Effector memory CD4-positive, alpha-beta T cell (primary cell): ENCODE results near the gene ANAPC7.
A peak's percentile ranks its signal among the peaks of the same experiment; 100 is the strongest.
"Not testable (repeated sequence)": the region's sequence is repeated elsewhere in the genome, so short reads cannot be mapped to it uniquely, and the experiment has no call there.

Experiments used
- DNase-seq, 3 donors: peaks; one replicate each; pipeline ENCODE4 v3.0.0-alpha.2; 2020
- H3K27ac ChIP-seq: 2 replicates; pipeline ENCODE4 v1.7.0; 2013; ENCODE audit warnings: mild to moderate bottlenecking, low read length, moderate library complexity; ENCODE audit not compliant: insufficient read depth, poor library complexity, severe bottlenecking
- H3K27me3 ChIP-seq: replicated peaks from 2 replicates; pipeline ENCODE4 v1.7.0; 2013; ENCODE audit warnings: mild to moderate bottlenecking, low read length; ENCODE audit not compliant: insufficient read depth, control insufficient read depth, poor library complexity, severe bottlenecking
- H3K36me3 ChIP-seq: 2 replicates; pipeline ENCODE4 v1.7.0; 2013; ENCODE audit warnings: mild to moderate bottlenecking, low read length, moderate library complexity; ENCODE audit not compliant: control insufficient read depth, insufficient read depth
- H3K4me1 ChIP-seq: 2 replicates; pipeline ENCODE4 v1.7.0; 2013; ENCODE audit warnings: low read length, mild to moderate bottlenecking; ENCODE audit not compliant: control insufficient read depth, insufficient read depth, poor library complexity, severe bottlenecking
- H3K4me3 ChIP-seq: 2 replicates; pipeline ENCODE4 v1.7.0; 2013; ENCODE audit warnings: low read length, low read depth, mild to moderate bottlenecking; ENCODE audit not compliant: insufficient read depth, poor library complexity, severe bottlenecking
- H3K9me3 ChIP-seq: 2 replicates; pipeline ENCODE4 v1.7.0; 2013; ENCODE audit warnings: mild to moderate bottlenecking, low read length, moderate library complexity; ENCODE audit not compliant: control insufficient read depth
- total RNA-seq, 3 donors: gene quantifications; one replicate each; lab custom pipeline; 2026; lab: John Stamatoyannopoulos, UW

ANAPC7 gene
- 18.2 to 25.8 (median 20.2) reads per million in 3 donors for total RNA-seq

GRCh38 chr12:110403146-110403975, at the start of gene ANAPC7:
ANAPC7 (minus strand) TSS chr12:110403708; CDS start chr12:110403627, 81 bp downstream.
- H3K4me3 ChIP-seq: peak within 1 kb of the TSS; percentile 99
- H3K9me3 ChIP-seq: no peaks in the 10 kb centered on the region
- H3K27ac ChIP-seq: peak within 1 kb of the TSS; percentile 95
- peaks cover 8% of the 10 kb centered on the region for H3K4me1 ChIP-seq
- DNase-seq: peak; percentile 77 to 86 (median 81)
- H3K27me3 ChIP-seq: no peaks in the 10 kb centered on the region
- peaks cover 7% of the 10 kb centered on the region for H3K36me3 ChIP-seq

- Histone ChIP-seq H3K27me3 (no peaks in the 10 kb centered on the region), H3K4me1 (peaks cover 7% of the 10 kb centered on the region), H3K4me3 (no peak overlapping the region), H3K9me3 (no peaks in the 10 kb centered on the region), H3K27ac (no peak overlapping the region), H3K36me3 (peaks cover 6% of the 10 kb centered on the region)
- DNase-seq: no peak
Measured at GRCh38 chr12:110451263-110451662, 47.8 kb upstream of the ANAPC7 start.

- Histone ChIP-seq H3K27me3 (no peaks in the 10 kb centered on the region), H3K4me1 (peaks cover 7% of the 10 kb centered on the region), H3K36me3 (peaks cover 10% of the 10 kb centered on the region), H3K4me3 (peak within 1 kb of the TSS; percentile 87), H3K9me3 (no peaks in the 10 kb centered on the region), H3K27ac (peak within 1 kb of the TSS; percentile 88)
- DNase-seq: peak; percentile 88 to 93 (median 91)
Measured at GRCh38 chr12:110449799-110450497, 46.4 kb upstream of the ANAPC7 start, which contains the start of gene ARPC3. ARPC3 (minus strand) TSS chr12:110450337; CDS start chr12:110450260, 77 bp downstream.

GRCh38 chr12:110444455-110444854, 40.9 kb upstream of the ANAPC7 start:
- Histone ChIP-seq H3K9me3 (no peaks in the 10 kb centered on the region), H3K4me1 (peaks cover 7% of the 10 kb centered on the region), H3K4me3 (no peak overlapping the region), H3K27ac (no peak overlapping the region), H3K27me3 (no peaks in the 10 kb centered on the region), H3K36me3 (peaks cover 30% of the 10 kb centered on the region)
- no peak for DNase-seq

- Histone ChIP-seq H3K36me3 (peaks cover 31% of the 10 kb centered on the region), H3K4me1 (no peaks in the 10 kb centered on the region), H3K27me3 (no peaks in the 10 kb centered on the region), H3K9me3 (no peaks in the 10 kb centered on the region), H3K4me3 (no peak overlapping the region), H3K27ac (no peak overlapping the region)
- DNase-seq: no peak
Measured at GRCh38 chr12:110436231-110436630, 32.7 kb upstream of the ANAPC7 start.

GRCh38 chr12:110431957-110432587, 28.6 kb upstream of the ANAPC7 start:
- H3K27ac ChIP-seq: peak overlapping the region; percentile 61
- no peaks in the 10 kb centered on the region for H3K4me1 ChIP-seq
- H3K36me3 ChIP-seq: peaks cover 18% of the 10 kb centered on the region
- no peak for DNase-seq
- H3K27me3 ChIP-seq: no peaks in the 10 kb centered on the region
- peak overlapping the region; percentile 58 for H3K4me3 ChIP-seq
- no peaks in the 10 kb centered on the region for H3K9me3 ChIP-seq

GRCh38 chr12:110429676-110430075, 26.2 kb upstream of the ANAPC7 start:
- H3K9me3 ChIP-seq, DNase-seq, H3K27me3 ChIP-seq, H3K36me3 ChIP-seq, H3K27ac ChIP-seq, H3K4me1 ChIP-seq, H3K4me3 ChIP-seq: not testable (repeated sequence)

GRCh38 chr12:110426406-110426805, 22.9 kb upstream of the ANAPC7 start:
- H3K27ac ChIP-seq: no peak overlapping the region
- H3K9me3 ChIP-seq: no peaks in the 10 kb centered on the region
- no peaks in the 10 kb centered on the region for H3K4me1 ChIP-seq
- H3K27me3 ChIP-seq: no peaks in the 10 kb centered on the region
- no peak for DNase-seq
- no peaks in the 10 kb centered on the region for H3K36me3 ChIP-seq
- no peak overlapping the region for H3K4me3 ChIP-seq

GRCh38 chr12:110424237-110424636, 20.7 kb upstream of the ANAPC7 start:
- H3K9me3 ChIP-seq: no peaks in the 10 kb centered on the region
- no peaks in the 10 kb centered on the region for H3K36me3 ChIP-seq
- no peaks in the 10 kb centered on the region for H3K27me3 ChIP-seq
- no peak overlapping the region for H3K4me3 ChIP-seq
- no peak overlapping the region for H3K27ac ChIP-seq
- no peaks in the 10 kb centered on the region for H3K4me1 ChIP-seq
- no peak for DNase-seq
